SK-N-SH treated with all-trans-retinoic acid at 6 μM for 48 hours (cell line): ENCODE results near the gene GCN1.

Experiments
- ARNTL ChIP-seq: fragments of 450-650 bp; formaldehyde crosslinking; IDR thresholded peaks from 2 replicates; pipeline ENCODE4 v1.5.0; 2020; ENCODE audit warnings: low read depth, mild to moderate bottlenecking, moderate library complexity, borderline replicate concordance
- BACH2 ChIP-seq: fragments of 250-450 bp; sonication (Bioruptor Pico); IDR thresholded peaks from 2 replicates; pipeline ENCODE4 v1.9.0; 2021; ENCODE audit warnings: mild to moderate bottlenecking, borderline replicate concordance
- RARB ChIP-seq: fragments of 250-450 bp; sonication (Bioruptor Pico); IDR thresholded peaks from 2 replicates; pipeline ENCODE4 v1.8.0; 2021; ENCODE audit warnings: mild to moderate bottlenecking, moderate library complexity
- SNAI2 ChIP-seq: fragments of 250-450 bp; sonication (Bioruptor Pico); IDR thresholded peaks from 2 replicates; pipeline ENCODE4 v1.5.0; 2020; ENCODE audit warnings: mild to moderate bottlenecking, moderate library complexity
- TOX ChIP-seq: fragments of 250-450 bp; sonication (Bioruptor Pico); IDR thresholded peaks from 2 replicates; pipeline ENCODE4 v1.8.0; 2021; ENCODE audit warnings: mild to moderate bottlenecking, moderate library complexity, borderline replicate concordance
- ZC3H10 ChIP-seq: fragments of 250-450 bp; sonication (Bioruptor Pico); IDR thresholded peaks from 2 replicates; pipeline ENCODE4 v1.5.1; 2021; ENCODE audit warnings: mild to moderate bottlenecking, moderate library complexity
- ZFP3 ChIP-seq: fragments of 250-450 bp; sonication (Bioruptor Pico); IDR thresholded peaks from 2 replicates; pipeline ENCODE4 v1.5.0; 2020; ENCODE audit warnings: mild to moderate bottlenecking, moderate library complexity
- ZFP30 ChIP-seq: fragments of 450-650 bp; formaldehyde crosslinking; IDR thresholded peaks from 2 replicates; pipeline ENCODE4 v1.5.0; 2022; ENCODE audit warnings: mild to moderate bottlenecking, moderate library complexity
- TF ChIP-seq, protein P1 (sequence below): fragments of 250-450 bp; sonication (Bioruptor Pico); IDR thresholded peaks from 2 replicates; pipeline ENCODE4 v1.8.0; 2021; ENCODE audit warnings: low read depth, mild to moderate bottlenecking, moderate library complexity, borderline replicate concordance
- TF ChIP-seq, protein P2 (sequence below): fragments of 250-450 bp; sonication (Bioruptor Pico); IDR thresholded peaks from 2 replicates; pipeline ENCODE4 v1.8.0; 2020; ENCODE audit warnings: mild to moderate bottlenecking, moderate library complexity, borderline replicate concordance
- TF ChIP-seq, protein P3 (sequence below): fragments of 250-450 bp; sonication (Bioruptor Pico); IDR thresholded peaks from 2 replicates; pipeline ENCODE4 v1.5.1; 2020; ENCODE audit warnings: low read depth, mild to moderate bottlenecking, moderate library complexity

DNA sequence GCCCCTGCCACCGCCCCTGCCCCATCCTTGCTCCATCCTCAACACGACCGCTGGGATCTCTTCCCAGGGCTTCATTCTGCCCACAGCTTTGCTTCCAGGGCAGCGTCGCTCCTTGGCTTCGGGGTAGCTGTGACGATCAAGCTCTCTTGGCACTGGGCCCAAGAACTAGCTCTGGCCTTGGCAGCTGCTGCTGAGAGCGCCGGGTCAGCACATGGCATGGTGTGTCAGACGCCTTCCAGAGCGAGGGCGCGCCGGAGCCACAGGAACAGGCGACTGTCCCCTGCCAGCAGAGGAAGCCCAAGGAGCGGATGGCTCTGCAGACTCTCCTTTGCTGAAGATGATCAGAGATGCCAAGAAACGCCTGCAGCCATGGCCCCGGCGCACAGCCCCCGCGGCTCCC, 93.9 kb downstream of the GCN1 start:
- no peak for TF ChIP-seq ZFP3 (CRISPR knock-in tag)
- no peak for TF ChIP-seq RARB (CRISPR knock-in tag)
- no peak for TF ChIP-seq TOX (CRISPR knock-in tag)
- no peak for TF ChIP-seq ZFP30 (CRISPR knock-in tag)
- TF ChIP-seq, protein P1, sequence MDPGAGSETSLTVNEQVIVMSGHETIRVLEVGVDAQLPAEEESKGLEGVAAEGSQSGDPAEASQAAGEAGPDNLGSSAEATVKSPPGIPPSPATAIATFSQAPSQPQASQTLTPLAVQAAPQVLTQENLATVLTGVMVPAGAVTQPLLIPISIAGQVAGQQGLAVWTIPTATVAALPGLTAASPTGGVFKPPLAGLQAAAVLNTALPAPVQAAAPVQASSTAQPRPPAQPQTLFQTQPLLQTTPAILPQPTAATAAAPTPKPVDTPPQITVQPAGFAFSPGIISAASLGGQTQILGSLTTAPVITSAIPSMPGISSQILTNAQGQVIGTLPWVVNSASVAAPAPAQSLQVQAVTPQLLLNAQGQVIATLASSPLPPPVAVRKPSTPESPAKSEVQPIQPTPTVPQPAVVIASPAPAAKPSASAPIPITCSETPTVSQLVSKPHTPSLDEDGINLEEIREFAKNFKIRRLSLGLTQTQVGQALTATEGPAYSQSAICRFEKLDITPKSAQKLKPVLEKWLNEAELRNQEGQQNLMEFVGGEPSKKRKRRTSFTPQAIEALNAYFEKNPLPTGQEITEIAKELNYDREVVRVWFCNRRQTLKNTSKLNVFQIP (CRISPR knock-in tag): no peak
- TF ChIP-seq, protein P2, sequence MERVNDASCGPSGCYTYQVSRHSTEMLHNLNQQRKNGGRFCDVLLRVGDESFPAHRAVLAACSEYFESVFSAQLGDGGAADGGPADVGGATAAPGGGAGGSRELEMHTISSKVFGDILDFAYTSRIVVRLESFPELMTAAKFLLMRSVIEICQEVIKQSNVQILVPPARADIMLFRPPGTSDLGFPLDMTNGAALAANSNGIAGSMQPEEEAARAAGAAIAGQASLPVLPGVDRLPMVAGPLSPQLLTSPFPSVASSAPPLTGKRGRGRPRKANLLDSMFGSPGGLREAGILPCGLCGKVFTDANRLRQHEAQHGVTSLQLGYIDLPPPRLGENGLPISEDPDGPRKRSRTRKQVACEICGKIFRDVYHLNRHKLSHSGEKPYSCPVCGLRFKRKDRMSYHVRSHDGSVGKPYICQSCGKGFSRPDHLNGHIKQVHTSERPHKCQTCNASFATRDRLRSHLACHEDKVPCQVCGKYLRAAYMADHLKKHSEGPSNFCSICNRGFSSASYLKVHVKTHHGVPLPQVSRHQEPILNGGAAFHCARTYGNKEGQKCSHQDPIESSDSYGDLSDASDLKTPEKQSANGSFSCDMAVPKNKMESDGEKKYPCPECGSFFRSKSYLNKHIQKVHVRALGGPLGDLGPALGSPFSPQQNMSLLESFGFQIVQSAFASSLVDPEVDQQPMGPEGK (CRISPR knock-in tag): no peak
- TF ChIP-seq SNAI2 (CRISPR knock-in tag): no peak
- TF ChIP-seq ZC3H10 (CRISPR knock-in tag): no peak
- no peak for TF ChIP-seq ARNTL (CRISPR knock-in tag)
- TF ChIP-seq, protein P3, sequence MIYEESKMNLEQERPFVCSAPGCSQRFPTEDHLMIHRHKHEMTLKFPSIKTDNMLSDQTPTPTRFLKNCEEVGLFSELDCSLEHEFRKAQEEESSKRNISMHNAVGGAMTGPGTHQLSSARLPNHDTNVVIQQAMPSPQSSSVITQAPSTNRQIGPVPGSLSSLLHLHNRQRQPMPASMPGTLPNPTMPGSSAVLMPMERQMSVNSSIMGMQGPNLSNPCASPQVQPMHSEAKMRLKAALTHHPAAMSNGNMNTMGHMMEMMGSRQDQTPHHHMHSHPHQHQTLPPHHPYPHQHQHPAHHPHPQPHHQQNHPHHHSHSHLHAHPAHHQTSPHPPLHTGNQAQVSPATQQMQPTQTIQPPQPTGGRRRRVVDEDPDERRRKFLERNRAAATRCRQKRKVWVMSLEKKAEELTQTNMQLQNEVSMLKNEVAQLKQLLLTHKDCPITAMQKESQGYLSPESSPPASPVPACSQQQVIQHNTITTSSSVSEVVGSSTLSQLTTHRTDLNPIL (CRISPR knock-in tag): no peak
- TF ChIP-seq BACH2: no peak
